Caki2 (cell line): ENCODE data around the gene DLGAP5. TPM values are rescaled to one million over a fixed set of nuclear protein-coding genes. Genes with fewer than 3 reads are reported as not detected.

Experiments
- DNase-seq: peaks from one replicate; pipeline ENCODE4 v3.0.0-alpha.2; 2015; ENCODE audit warnings: low read depth
- in situ Hi-C: cut with HindIII; loops from 2 replicates; pipeline ENCODE4 v1.10.0; 2016; ENCODE audit warnings: low sequenced_read_pairs, low pct_unique_long_range_greater_than_20kb, mixed read lengths
- total RNA-seq: library from RNA; depleted of rRNA; stranded (reverse); fragments of >200 nt; shearing (Covaris generic); gene quantifications from 2 replicates; pipeline ENCODE4 v1.2.3, GENCODE V29; 2014; ENCODE audit warnings: low replicate concordance

Gene DLGAP5
- total RNA-seq, 1 experiment from 2014 or later: 27.1 TPM

GRCh38 chr14:55122440-55122986 lies 68.9 kb downstream of the DLGAP5 start:
- DNase-seq: no peak
- in situ Hi-C loops: no loop called here

GRCh38 chr14:55121628-55122439 lies 69.6 kb downstream of the DLGAP5 start:
- in situ Hi-C loops: no loop called here
- DNase-seq: no peak

- in situ Hi-C loops: no loop called here
- DNase-seq: no peak
These were observed 70.6 kb downstream of the DLGAP5 start for GRCh38 chr14:55120571-55121495.

GRCh38 chr14:55118761-55119160 lies 72.6 kb downstream of the DLGAP5 start:
- DNase-seq: no peak
- in situ Hi-C loops: no loop called here

- no peak for DNase-seq
- in situ Hi-C loops: no loop called here
These were observed 73.5 kb downstream of the DLGAP5 start for GRCh38 chr14:55117803-55118441.

GRCh38 chr14:55116246-55117030 lies 74.9 kb downstream of the DLGAP5 start:
- in situ Hi-C loops: no loop called here
- no peak for DNase-seq

GRCh38 chr14:55115861-55116245 lies 75.5 kb downstream of the DLGAP5 start:
- DNase-seq: no peak
- in situ Hi-C loops: no loop called here

GRCh38 chr14:55115460-55115859 lies 75.9 kb downstream of the DLGAP5 start:
- DNase-seq: no peak
- in situ Hi-C loops: no loop called here

- in situ Hi-C loops: no loop called here
- DNase-seq: no peak
These were observed 76.7 kb downstream of the DLGAP5 start for GRCh38 chr14:55114720-55115119.

- DNase-seq: no peak
- in situ Hi-C loops: no loop called here
These were observed 80.2 kb downstream of the DLGAP5 start for GRCh38 chr14:55111122-55111708.

- DNase-seq: no peak
- in situ Hi-C loops: no loop called here
These were observed 81.5 kb downstream of the DLGAP5 start for GRCh38 chr14:55109836-55110235.

GRCh38 chr14:55107766-55108554 lies 83.4 kb downstream of the DLGAP5 start:
- DNase-seq: peak; percentile 93

GRCh38 chr14:55105991-55106390 lies 85.4 kb downstream of the DLGAP5 start:
- no peak for DNase-seq
- in situ Hi-C loops: no loop called here

More at GRCh38 chr14:55107766-55108554, 83.4 kb downstream of the DLGAP5 start:
- in situ Hi-C loops: no loop called here

- no peak for DNase-seq
- in situ Hi-C loops: no loop called here
These were observed 87.1 kb downstream of the DLGAP5 start for GRCh38 chr14:55103971-55104954.

GRCh38 chr14:55103005-55103640 lies 88.3 kb downstream of the DLGAP5 start:
- DNase-seq: peak; percentile 94
- in situ Hi-C loops: no loop called here
